Stimulated activated CD8-positive, alpha-beta memory T cell treated with anti-CD3 and anti-CD28 coated beads, Interleukin-7, amount 100 ng/mL, for 4 hours (primary cell): ENCODE results near the gene CMTR1.

ENCODE experiments used
- DNase-seq, 2 donors: peaks; one replicate each; pipeline ENCODE4 v3.0.0-alpha.2; 2020; ENCODE audit warnings: low read depth in 2 of 2

The CMTR1 gene

GRCh38 chr6:37513155-37513554 is 80.1 kb downstream of the CMTR1 start:
- no peak for DNase-seq

DNA sequence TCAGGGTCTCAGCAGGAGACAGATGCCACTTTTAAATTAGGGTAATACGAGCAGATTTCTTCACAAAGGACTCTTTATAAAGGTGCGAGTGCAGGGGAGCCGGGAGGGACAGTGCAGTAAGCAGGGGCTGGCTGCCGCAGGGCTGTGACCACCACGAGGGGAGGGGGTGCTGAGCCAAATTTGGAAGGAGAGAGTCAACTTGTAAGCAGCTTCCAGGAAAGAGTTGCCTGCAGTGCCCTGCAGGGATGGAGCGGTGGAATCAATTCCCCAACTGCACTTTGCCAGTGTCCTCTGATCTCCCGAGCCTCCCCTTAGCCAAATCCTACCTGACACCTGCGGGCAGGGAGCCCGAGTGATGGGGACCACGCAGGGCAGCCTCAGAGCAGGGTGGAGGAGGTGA is 80.6 kb downstream of the CMTR1 start:
- DNase-seq, result no peak

GRCh38 chr6:37514321-37514771 is 81.3 kb downstream of the CMTR1 start:
- DNase-seq, result no peak

GRCh38 chr6:37514837-37515236 is 81.8 kb downstream of the CMTR1 start:
- DNase-seq, result no peak

- DNase-seq, result no peak
Observed at GRCh38 chr6:37515712-37516075, 82.7 kb downstream of the CMTR1 start.

GRCh38 chr6:37516076-37516919 is 83.3 kb downstream of the CMTR1 start:
- peak; percentile 80 to 84 for DNase-seq

DNA sequence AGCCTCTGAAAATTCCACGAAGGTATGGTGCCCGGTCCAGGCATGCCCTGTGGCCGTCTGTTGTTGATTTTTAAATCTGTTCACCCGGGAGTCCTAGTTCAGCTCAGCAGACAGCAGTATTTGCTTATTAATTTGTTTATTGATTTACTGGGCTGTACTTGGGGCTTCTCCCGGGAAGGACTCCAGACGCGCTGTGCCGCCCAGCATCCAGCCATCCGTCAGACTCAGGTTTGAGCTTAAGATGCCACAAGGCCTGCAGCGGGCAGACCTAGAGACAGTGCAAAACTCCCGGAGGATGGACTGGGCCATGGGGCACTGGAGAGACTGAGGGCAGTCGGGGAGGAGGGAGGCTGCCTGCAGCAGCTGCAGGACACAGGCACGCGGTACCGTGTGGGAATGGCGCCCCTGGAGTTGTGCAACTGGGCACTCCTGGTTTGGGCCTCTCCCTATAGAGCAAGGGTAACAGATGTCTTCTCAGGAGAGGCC is 83.9 kb downstream of the CMTR1 start:
- no peak for DNase-seq

GRCh38 chr6:37517411-37517812 is 84.4 kb downstream of the CMTR1 start:
- peak; percentile 65 to 66 for DNase-seq

- DNase-seq, result no peak
Observed at GRCh38 chr6:37518116-37518515, 85.1 kb downstream of the CMTR1 start.

DNA sequence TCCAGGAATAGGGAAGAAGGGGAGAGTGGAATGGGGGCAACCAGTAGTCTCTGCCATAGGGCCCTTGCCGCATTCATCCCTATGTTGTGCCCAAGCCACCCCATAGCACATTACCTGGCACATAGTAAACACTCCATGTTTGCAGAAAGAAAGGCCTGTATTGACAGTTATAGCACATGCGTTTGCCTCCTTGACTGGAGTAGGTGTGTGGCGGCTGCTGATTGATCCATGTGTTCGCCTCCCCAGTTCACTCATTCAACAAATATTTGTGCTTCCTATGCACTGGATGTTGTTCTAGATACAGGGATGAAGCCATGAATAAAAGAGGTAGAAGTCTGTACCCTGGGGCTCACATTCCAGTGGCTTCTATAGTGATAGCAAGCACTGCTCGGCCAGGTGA is 86.4 kb downstream of the CMTR1 start:
- DNase-seq, result no peak

DNA sequence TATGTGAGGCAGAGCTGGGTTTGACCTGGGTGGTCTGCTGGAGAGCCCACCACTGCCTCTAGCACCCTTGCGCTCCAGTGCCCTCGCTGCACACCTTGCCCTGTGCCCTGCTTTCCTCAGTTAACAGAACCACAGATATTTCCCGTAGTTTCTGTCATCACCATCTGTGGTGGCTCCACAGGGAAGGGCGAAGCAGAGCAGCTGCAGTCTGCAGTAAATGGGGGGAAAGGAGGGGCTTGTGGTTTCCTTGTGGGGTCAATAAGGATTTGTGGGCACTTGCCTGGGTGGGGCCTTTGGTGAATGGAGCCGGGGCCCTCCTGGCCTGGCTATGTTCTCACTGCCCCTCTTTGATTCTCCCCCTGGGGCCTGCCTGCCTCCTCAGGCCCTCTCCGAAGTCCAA is 87.9 kb downstream of the CMTR1 start:
- no peak for DNase-seq

- DNase-seq, result no peak
Observed at GRCh38 chr6:37521674-37522073, 88.7 kb downstream of the CMTR1 start.

DNA sequence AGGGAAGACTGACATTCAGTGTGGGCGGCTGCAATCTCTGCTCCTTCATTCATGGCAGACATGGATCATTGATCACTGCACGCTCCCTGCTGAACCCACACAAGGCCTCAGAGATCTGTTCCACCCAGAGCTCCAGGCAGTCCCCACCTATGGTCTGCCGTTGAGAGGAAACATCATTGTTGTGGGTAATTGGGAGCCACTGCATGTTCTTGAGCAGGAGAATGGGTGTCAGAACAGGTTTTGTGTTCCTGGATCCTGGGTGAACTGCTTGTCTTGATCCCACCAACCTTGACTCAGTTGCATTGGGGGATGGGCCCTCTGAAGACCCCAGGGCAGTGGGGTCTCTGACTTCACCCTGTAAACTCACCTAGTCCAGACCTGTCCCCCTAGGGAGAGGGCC is 89.8 kb downstream of the CMTR1 start:
- DNase-seq, result no peak

- DNase-seq, result no peak
Observed at GRCh38 chr6:37523412-37523811, 90.4 kb downstream of the CMTR1 start.

- no peak for DNase-seq
Observed at GRCh38 chr6:37524025-37524969, 91.3 kb downstream of the CMTR1 start.

GRCh38 chr6:37524970-37525318 is 91.9 kb downstream of the CMTR1 start:
- DNase-seq, result no peak

DNA sequence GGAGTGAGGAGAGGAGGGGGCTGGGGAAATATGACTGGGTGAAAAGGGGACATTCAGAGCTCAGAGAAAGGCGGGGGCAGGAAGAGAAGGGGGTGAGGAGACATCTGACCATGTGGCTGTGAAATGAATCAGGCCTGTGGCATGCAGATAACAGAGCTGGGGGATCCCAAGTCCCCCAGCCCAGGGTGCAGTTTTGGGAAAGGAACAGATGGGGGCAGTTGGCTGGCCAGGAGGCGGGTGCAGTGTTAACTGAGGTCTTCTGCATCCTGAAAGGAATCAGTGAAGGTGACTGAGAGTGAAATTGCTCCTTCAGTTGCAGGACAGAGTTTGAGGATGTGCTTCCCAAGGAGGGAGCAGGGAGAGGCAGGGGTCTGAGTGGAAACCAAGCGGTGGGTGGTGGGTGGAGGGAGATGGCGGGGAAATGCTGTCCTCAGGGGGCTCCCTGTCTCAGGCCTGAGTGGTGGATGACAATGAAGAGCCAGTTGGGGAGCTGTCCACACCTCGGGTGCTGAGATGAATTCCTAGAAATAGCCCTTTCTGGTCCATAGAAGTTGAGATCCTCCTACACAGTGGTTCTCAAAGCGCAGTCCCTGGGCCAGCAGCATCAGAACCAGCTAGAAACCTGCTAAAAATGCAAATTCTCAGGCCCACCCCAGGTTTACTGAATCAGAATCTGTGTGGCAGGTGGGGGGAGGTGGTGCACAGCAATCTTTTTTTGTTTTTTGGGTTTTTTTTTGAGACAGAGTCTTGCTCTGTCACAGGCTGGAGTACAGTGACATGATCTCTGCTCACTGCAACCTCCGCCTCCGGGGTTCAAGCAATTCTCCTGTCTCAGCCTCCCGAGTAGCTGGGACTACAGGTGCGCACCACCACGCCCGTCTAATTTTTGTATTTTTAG is 92.7 kb downstream of the CMTR1 start:
- no peak for DNase-seq

DNA sequence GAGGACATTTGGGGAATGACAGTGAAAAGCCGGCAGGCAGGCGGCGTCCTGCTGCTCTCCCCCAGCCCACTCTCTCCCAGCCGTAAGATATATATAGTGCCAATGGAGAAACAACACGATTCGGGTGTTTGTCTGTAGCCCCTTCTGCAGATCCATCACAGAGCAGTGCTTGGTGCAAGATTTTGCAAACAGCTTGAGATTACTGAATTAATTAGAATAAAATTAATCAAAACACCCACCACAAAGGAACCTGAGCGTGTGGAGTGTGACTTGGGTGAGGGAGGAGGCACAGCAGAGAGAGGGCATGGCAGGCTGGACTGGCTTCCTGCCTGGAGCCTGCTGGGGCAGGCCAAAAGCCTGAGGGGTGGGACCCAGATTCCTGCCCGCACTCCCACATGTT is 95.5 kb downstream of the CMTR1 start:
- no peak for DNase-seq

GRCh38 chr6:37530297-37530696 is 97.3 kb downstream of the CMTR1 start:
- no peak for DNase-seq

DNA sequence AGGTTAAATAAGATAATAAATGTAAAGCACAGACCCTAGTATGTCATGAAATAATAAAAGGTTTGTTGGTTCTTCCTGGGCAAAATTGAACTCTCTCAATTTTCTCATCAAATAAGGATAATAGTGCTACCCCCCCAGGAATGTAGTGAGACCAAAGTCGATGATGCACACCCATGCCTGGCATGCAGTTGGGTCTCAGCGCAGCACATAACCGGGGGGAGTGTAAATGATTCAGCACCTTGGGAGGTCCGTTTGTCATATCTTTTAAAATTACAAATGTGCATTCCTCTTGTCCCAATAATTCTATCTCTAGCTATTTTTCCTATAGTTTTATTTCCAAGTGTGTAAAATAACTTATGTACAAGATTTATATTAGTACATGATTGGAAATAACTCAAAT is 98.0 kb downstream of the CMTR1 start:
- DNase-seq, result no peak
